K562 (cell line): ENCODE data around the gene CTSD. TPM values are rescaled to one million over a fixed set of nuclear protein-coding genes. Genes with fewer than 3 reads are reported as not detected.

Experiments
- BCLAF1 ChIP-seq, 2 experiments: fragments of 450-650 bp in 1 of 2; IDR thresholded peaks; 2 replicates each; pipeline ENCODE4 v1.6.1; 2011 to 2017; ENCODE audit warnings: low read depth in 2 of 2, antibody characterized with exemption in 1 of 2, borderline replicate concordance in 1 of 2, low read length in 1 of 2, mild to moderate bottlenecking in 1 of 2, mixed read lengths in 1 of 2; ENCODE audit not compliant: control insufficient read depth in 1 of 2
- CEBPB ChIP-seq: fragments of 450-650 bp; IDR thresholded peaks from 2 replicates; pipeline ENCODE4 v1.6.1; 2016; ENCODE audit warnings: missing genetic modification characterization, missing compliant biosample characterization
- DIDO1 ChIP-seq: fragments of 450-650 bp; IDR thresholded peaks from 2 replicates; pipeline ENCODE4 v1.6.1; 2016; ENCODE audit warnings: low read depth, missing biosample characterization, missing genetic modification characterization
- DLX4 ChIP-seq: fragments of 250-450 bp; sonication (Bioruptor Pico); IDR thresholded peaks from 2 replicates; pipeline ENCODE4 v1.6.1; 2021; ENCODE audit warnings: mild to moderate bottlenecking
- HDAC2 ChIP-seq: fragments of 450-650 bp; IDR thresholded peaks from 2 replicates; pipeline ENCODE4 v1.6.1; 2016; ENCODE audit warnings: mild to moderate bottlenecking
- NFIC ChIP-seq: fragments of 450-650 bp; IDR thresholded peaks from 2 replicates; pipeline ENCODE4 v1.6.1; 2017; ENCODE audit warnings: mild to moderate bottlenecking, inconsistent platforms
- PATZ1 ChIP-seq: fragments of 250-450 bp; sonication (Bioruptor Pico); IDR thresholded peaks from 2 replicates; pipeline ENCODE4 v1.5.0; 2020; ENCODE audit warnings: mild to moderate bottlenecking, borderline replicate concordance
- POLR3G ChIP-seq: IDR thresholded peaks from 2 replicates; pipeline ENCODE4 v1.6.1; 2011; ENCODE audit not compliant: insufficient read length, insufficient replicate concordance; ENCODE audit errors: extremely low read depth
- RFX1 ChIP-seq: fragments of 450-650 bp; IDR thresholded peaks from 2 replicates; pipeline ENCODE4 v1.6.1; 2016; ENCODE audit warnings: mild to moderate bottlenecking, moderate library complexity
- TFE3 ChIP-seq: fragments of 450-650 bp; formaldehyde crosslinking; IDR thresholded peaks from 2 replicates; pipeline ENCODE4 v1.4.0; 2020; ENCODE audit warnings: mild to moderate bottlenecking, mixed read lengths
- ZFP91 ChIP-seq: sonication (generic); formaldehyde crosslinking; IDR thresholded peaks from 2 replicates; pipeline ENCODE4 v1.8.0; 2022; ENCODE audit warnings: mild to moderate bottlenecking, missing genetic modification reagents
- ZNF184 ChIP-seq: sonication (generic); formaldehyde crosslinking; IDR thresholded peaks from 2 replicates; pipeline ENCODE4 v1.5.0; 2020; ENCODE audit warnings: missing genetic modification reagents
- ZNF384 ChIP-seq: IDR thresholded peaks from 2 replicates; pipeline ENCODE4 v1.6.1; 2012; ENCODE audit warnings: low read depth, low read length, improper control_type of control experiment
- ZNF408 ChIP-seq: fragments of 250-450 bp; sonication (Bioruptor Pico); IDR thresholded peaks from 2 replicates; pipeline ENCODE4 v1.4.0; 2020; ENCODE audit warnings: low read depth, mild to moderate bottlenecking, moderate library complexity
- ZNF764 ChIP-seq: fragments of 250-450 bp; sonication (Bioruptor Pico); IDR thresholded peaks from 2 replicates; pipeline ENCODE4 v1.4.0; 2020; ENCODE audit warnings: low read depth, mild to moderate bottlenecking, moderate library complexity
- polyA plus RNA-seq, 8 experiments: library from polyadenylated mRNA; depleted of rRNA in 4 of 8; stranded (reverse) in 5 of 8; unstranded in 3 of 8; fragments of >200 nt; fragmentation: Nextera tagmentation in 2 of 8; fragmentation: Illumina TruSeq in 1 of 8; extraction: Ambion mirVana in 2 of 8; extraction: Trizol in 1 of 8; gene quantifications; 2 replicates each; pipeline versions ENCODE4 v1.2.1 to v1.2.3, GENCODE V29; 2011 to 2014; ENCODE audit warnings: inconsistent platforms in 1 of 8, missing spikeins in 1 of 8
- total RNA-seq, 7 experiments: library from RNA; depleted of rRNA in 6 of 7; stranded (reverse); fragments of >200 nt in 6 of 7; fragmentation: Illumina TruSeq in 2 of 7; extraction: Trizol in 2 of 7; gene quantifications; 2 replicates each; pipeline versions ENCODE4 v1.2.1 to v1.2.3, GENCODE V29; 2011 to 2021; ENCODE audit warnings: low replicate concordance in 1 of 7

CTSD gene
- total and polyA plus RNA-seq, 9 of the 15 experiments (the other 6 are each of a cell fraction or from before 2014, with no cell fraction given), result 1.0 to 112 (median 40.9) TPM

GRCh38 chr11:1782831-1783724 lies 19.4 kb upstream of the CTSD start (continued):
- TF ChIP-seq POLR3G (no peak), CEBPB (tag) (peak; percentile 45), RFX1 (no peak), ZFP91 (no peak), ZNF384 (no peak), ZNF408 (CRISPR knock-in tag) (no peak), HDAC2 (0 out of 2 replicates have a peak, but pooled peaks have one; percentile 27), DLX4 (no peak), ZNF184 (CRISPR knock-in tag) (no peak), TFE3 (CRISPR knock-in tag) (no peak), DIDO1 (no peak), NFIC (peak; percentile 5; the same call in 1 of the 2 replicates), BCLAF1 (IDR thresholded peaks at IDR 0.05; ENCODE audit: borderline replicate concordance in 1 of 2, control insufficient read depth in 1 of 2, low read depth in 2 of 2, low read length in 1 of 2) (no peak), PATZ1 (CRISPR knock-in tag) (no peak), ZNF764 (CRISPR knock-in tag) (no peak)
- TF ChIP-seq, all 486 proteins: peak for 59
